ENCODE results near the gene LRFN2. TPM values are rescaled to one million over a fixed set of nuclear protein-coding genes. Genes with fewer than 3 reads are reported as not detected.

LRFN2 gene
- total and polyA plus RNA-seq, 2 of the 8 experiments (the other 6 are each of a cell fraction or from before 2014, with no cell fraction given) = 2.3 TPM

- no peak for DNase-seq (ENCODE audit: low read depth in 1 of 2, low spot score in 2 of 2)
- WGBS, 2 experiments (ENCODE audit: extremely low coverage in 1 of 2, insufficient coverage in 1 of 2, insufficient read length in 1 of 2, insufficient replicate concordance in 2 of 2, low coverage in 1 of 2, low lambda C conversion rate in 2 of 2, missing lambda C conversion rate in 1 of 2) = 91% methylated on average over 5 of the region's 6 CpGs; no CpG with 5 or more reads in 1 of the 2 experiments
- Histone ChIP-seq H2BK20ac (ENCODE audit: low read length) (no peak overlapping the region), H2BK12ac (ENCODE audit: low read depth, low read length) (no peak overlapping the region; the same call in 1 of the 2 replicates), H3K14ac (ENCODE audit: insufficient read length) (peak overlapping the region; percentile 21), H3K23me2 (ENCODE audit: low read depth, low read length) (peaks cover 2% of the 10 kb centered on the region; the same call in 1 of the 2 replicates), H3K4ac (replicated peaks; ENCODE audit: insufficient read length, low read depth, low read length) (no peak overlapping the region), H2AK5ac (ENCODE audit: low read depth, low read length) (no peak overlapping the region), H4K20me1 (replicated peaks in 1 of 2; ENCODE audit: control insufficient read depth in 1 of 2, insufficient read depth in 2 of 2, low read length in 2 of 2) (no peaks in the 10 kb centered on the region), H3K27me3 (replicated peaks in 1 of 4; ENCODE audit: control insufficient read depth in 3 of 4, extremely low read depth in 1 of 4, insufficient read depth in 3 of 4, low read length in 3 of 4) (no peaks in the 10 kb centered on the region), H3K36me3 (ENCODE audit: control insufficient read depth in 2 of 4, insufficient read depth in 4 of 4, low read length in 3 of 4) (no peaks in the 10 kb centered on the region), H4K5ac (ENCODE audit: insufficient read length, low read depth, low read length) (no peak overlapping the region), H3K4me1 (replicated peaks in 1 of 4; ENCODE audit: control insufficient read depth in 3 of 4, insufficient read depth in 4 of 4, low read length in 3 of 4) (no peaks in the 10 kb centered on the region), H2BK120ac (replicated peaks; ENCODE audit: low read depth, low read length) (no peak overlapping the region), H4K91ac (replicated peaks; ENCODE audit: insufficient read length, low read length) (no peak overlapping the region), H4K8ac (ENCODE audit: extremely low read depth, insufficient read depth, low read length) (no peak overlapping the region), H3K23ac (ENCODE audit: insufficient read length) (no peak overlapping the region), H3K27ac (ENCODE audit: low read depth, low read length) (no peak overlapping the region), H3K9me3 (ENCODE audit: insufficient read depth in 2 of 2, low read depth in 1 of 2, low read length in 1 of 2) (0 out of 4 replicates have a peak, but pooled peaks cover 0 to 4% of the 10 kb centered on the region in 2 experiments), H3K79me2 (ENCODE audit: control insufficient read depth in 1 of 2, insufficient read depth in 2 of 2, low read length in 2 of 2) (no peaks in the 10 kb centered on the region; a peak in 1 of 4 replicates), H2AFZ (ENCODE audit: low read length) (no peak overlapping the region), H2BK5ac (ENCODE audit: low read depth, low read length) (no peak overlapping the region), H3K4me2 (ENCODE audit: insufficient read depth in 1 of 2, low read depth in 2 of 2, low read length in 2 of 2) (no peak overlapping the region), H3K4me3 (ENCODE audit: extremely low read depth in 1 of 4, insufficient read depth in 2 of 4, low read depth in 3 of 4, low read length in 4 of 4) (no peak overlapping the region), H3K79me1 (ENCODE audit: low read depth, low read length) (no peaks in the 10 kb centered on the region), H3K18ac (ENCODE audit: extremely low read depth, low read length) (no peak overlapping the region), H3K56ac (replicated peaks; ENCODE audit: insufficient read length, low read depth, low read length) (no peak overlapping the region), H2BK15ac (ENCODE audit: low read length) (no peak overlapping the region; the same call in 1 of the 2 replicates), H3K9ac (replicated peaks in 1 of 4; ENCODE audit: extremely low read depth in 1 of 4, low read depth in 3 of 4, low read length in 3 of 4) (no peak overlapping the region)
- FAIRE-seq = no peak
- ChIA-PET CTCF (ENCODE audit: partially characterized antibody) (interaction anchor here (0.8 to 1.9 kb wide), 6 partner anchors 11 to 409 kb away, joined by 3 to 5 read pairs (median 4); partner anchors contain the start of gene UNC5CL), POLR2A (ENCODE audit: partially characterized antibody) (interaction anchor here (1.1 kb wide), 1 partner anchor 8 kb away, joined by 4 read pairs; no protein-coding TSS in a partner anchor)
- TF ChIP-seq NRF1 (IDR thresholded peaks at IDR 0.05; ENCODE audit: low read depth, low read length) (no peak), JUN (IDR thresholded peaks at IDR 0.05; ENCODE audit: low read depth, low read length) (no peak), CTCF (IDR thresholded peaks at IDR 0.05; ENCODE audit: control extremely low read depth in 1 of 3, insufficient read depth in 1 of 3, low read depth in 1 of 3, low read length in 3 of 3) (no peak), RXRA (IDR thresholded peaks at IDR 0.05; ENCODE audit: insufficient read depth, low read depth, low read length) (no peak), RAD21 (IDR thresholded peaks at IDR 0.05 in 1 of 2, conservative IDR thresholded peaks at IDR 0.05 in 1 of 2; ENCODE audit: low read depth in 2 of 2, low read length in 2 of 2) (no peak), RBBP5 (IDR thresholded peaks at IDR 0.05; ENCODE audit: borderline replicate concordance, low read depth, low read length) (no peak), SIRT6 (IDR thresholded peaks at IDR 0.05; ENCODE audit: low read length) (no peak), TCF12 (IDR thresholded peaks at IDR 0.05; ENCODE audit: low read depth, low read length) (no peak), CBX8 (IDR thresholded peaks at IDR 0.05; ENCODE audit: borderline replicate concordance, low read depth, low read length) (no peak)
These were observed 42.9 kb upstream of the LRFN2 start for GRCh38 chr6:40630051-40630450.

Measured in H1 (cell line).